Cardiac muscle cell (in vitro differentiated cells and primary cell): ENCODE results near the gene FAM222A. TPM values are rescaled to one million over a fixed set of nuclear protein-coding genes. Genes with fewer than 3 reads are reported as not detected.
A peak's percentile ranks its signal among the peaks of the same experiment; 100 is the strongest.
"Not testable (repeated sequence)": the region's sequence is repeated elsewhere in the genome, so short reads cannot be mapped to it uniquely, and the experiment has no call there.

Source experiments
- DNase-seq, 2 donors: peaks; one replicate each; pipeline versions ENCODE4 v3.0.0 to v3.0.0-alpha.2; 2010 to 2017; ENCODE audit warnings: low read depth in 1 of 2, low spot score in 1 of 2
- H3K27ac ChIP-seq: fragments of 200-600 bp; sonication (generic); 2 replicates; pipeline ENCODE4 v1.5.1; 2016
- H3K27me3 ChIP-seq: fragments of 200-600 bp; sonication (generic); 2 replicates; pipeline ENCODE4 v1.6.0; 2016; ENCODE audit warnings: control low read depth
- H3K36me3 ChIP-seq: fragments of 200-600 bp; sonication (generic); 2 replicates; pipeline ENCODE4 v1.5.1; 2016; ENCODE audit warnings: control low read depth
- H3K4me1 ChIP-seq: fragments of 200-600 bp; sonication (generic); 2 replicates; pipeline ENCODE4 v1.8.1; 2017; ENCODE audit warnings: low read depth, mild to moderate bottlenecking, mixed run types
- H3K4me3 ChIP-seq: fragments of 200-600 bp; sonication (generic); 2 replicates; pipeline ENCODE4 v1.5.1; 2016; ENCODE audit warnings: mild to moderate bottlenecking
- H3K9me3 ChIP-seq: fragments of 200-600 bp; sonication (generic); 2 replicates; pipeline ENCODE4 v1.5.1; 2017; ENCODE audit warnings: low read depth, mild to moderate bottlenecking, control low read depth
- CTCF ChIP-seq: IDR thresholded peaks from 2 replicates; pipeline ENCODE4 v1.5.1; 2012; ENCODE audit warnings: low read depth, mild to moderate bottlenecking, low read length
- polyA plus RNA-seq: library from polyadenylated mRNA; unstranded; fragments of >200 nt; fragmentation: Nextera tagmentation; extraction: Ambion mirVana; gene quantifications from 2 replicates; pipeline ENCODE4 v1.2.1, GENCODE V29; 2016
- total RNA-seq: library from RNA; depleted of rRNA; stranded (reverse); fragments of >200 nt; gene quantifications from 2 replicates; pipeline ENCODE4 v1.2.3, GENCODE V29; 2016

FAM222A gene
- total and polyA plus RNA-seq, 2 experiments from 2014 or later, result 25.4 to 42.9 TPM

- no peaks in the 10 kb centered on the region for H3K36me3 ChIP-seq
- no peak for DNase-seq
- TF ChIP-seq CTCF, result no peak
- no peaks in the 10 kb centered on the region for H3K9me3 ChIP-seq
- H3K27ac ChIP-seq, result no peak overlapping the region
- H3K4me3 ChIP-seq, result no peak overlapping the region
- peaks cover 13% of the 10 kb centered on the region for H3K4me1 ChIP-seq
- H3K27me3 ChIP-seq, result no peaks in the 10 kb centered on the region
Measured at GRCh38 chr12:109693653-109694600, 19.7 kb upstream of the FAM222A start.

GRCh38 chr12:109694629-109695028, 19.0 kb upstream of the FAM222A start:
- not testable (repeated sequence) for H3K27ac ChIP-seq, H3K27me3 ChIP-seq, H3K4me3 ChIP-seq, H3K36me3 ChIP-seq, DNase-seq, H3K9me3 ChIP-seq
- peaks cover 13% of the 10 kb centered on the region for H3K4me1 ChIP-seq

GRCh38 chr12:109695416-109695815, 18.2 kb upstream of the FAM222A start:
- Histone ChIP-seq H3K4me3 (no peak overlapping the region), H3K27ac (peak overlapping the region; percentile 59), H3K4me1 (peaks cover 13% of the 10 kb centered on the region), H3K36me3 (no peaks in the 10 kb centered on the region), H3K9me3 (no peaks in the 10 kb centered on the region), H3K27me3 (no peaks in the 10 kb centered on the region)
- TF ChIP-seq CTCF, result no peak
- no peak for DNase-seq

GRCh38 chr12:109695961-109696461, 17.6 kb upstream of the FAM222A start:
- no peaks in the 10 kb centered on the region for H3K9me3 ChIP-seq
- no peak for TF ChIP-seq CTCF
- no peak overlapping the region for H3K4me3 ChIP-seq
- DNase-seq, result peak in 1 of 2 donors; percentile 53
- no peaks in the 10 kb centered on the region for H3K27me3 ChIP-seq
- H3K36me3 ChIP-seq, result no peaks in the 10 kb centered on the region
- H3K27ac ChIP-seq, result peak overlapping the region; percentile 59
- peaks cover 13% of the 10 kb centered on the region for H3K4me1 ChIP-seq

GRCh38 chr12:109696485-109697269, 16.9 kb upstream of the FAM222A start:
- Histone ChIP-seq H3K4me3 (no peak overlapping the region), H3K27me3 (no peaks in the 10 kb centered on the region), H3K27ac (peak overlapping the region; percentile 59), H3K4me1 (peaks cover 13% of the 10 kb centered on the region), H3K36me3 (no peaks in the 10 kb centered on the region), H3K9me3 (no peaks in the 10 kb centered on the region)
- no peak for TF ChIP-seq CTCF
- DNase-seq, result peak in 1 of 2 donors; percentile 15
